Karpas-422 (cell line): ENCODE data around the gene CDHR4. TPM values are rescaled to one million over a fixed set of nuclear protein-coding genes. Genes with fewer than 3 reads are reported as not detected.

Source experiments
- DNase-seq: peaks from one replicate; pipeline ENCODE4 v3.0.0-alpha.2; 2015
- H2AFZ ChIP-seq: fragments of 200-600 bp; sonication (generic); 2 replicates; pipeline ENCODE4 v1.6.1; 2014; ENCODE audit warnings: antibody characterized with exemption, low read length, mixed read lengths
- H3K27ac ChIP-seq: fragments of 200-600 bp; sonication (generic); 2 replicates; pipeline ENCODE4 v1.5.1; 2014; ENCODE audit warnings: mild to moderate bottlenecking, low read length, moderate library complexity
- H3K27me3 ChIP-seq: fragments of 200-600 bp; sonication (generic); 2 replicates; pipeline ENCODE4 v1.6.1; 2014; ENCODE audit warnings: low read length, mixed read lengths
- H3K36me3 ChIP-seq: fragments of 200-600 bp; sonication (generic); 2 replicates; pipeline ENCODE4 v1.6.1; 2014; ENCODE audit warnings: low read length, mixed read lengths; ENCODE audit not compliant: insufficient read depth
- H3K4me1 ChIP-seq: fragments of 200-600 bp; sonication (generic); 2 replicates; pipeline ENCODE4 v1.6.1; 2014; ENCODE audit warnings: mild to moderate bottlenecking, low read length, mixed read lengths
- H3K4me2 ChIP-seq: fragments of 200-600 bp; sonication (generic); 2 replicates; pipeline ENCODE4 v1.6.1; 2014; ENCODE audit warnings: low read length, low read depth, mild to moderate bottlenecking; ENCODE audit not compliant: poor library complexity, severe bottlenecking
- H3K4me3 ChIP-seq: fragments of 200-600 bp; sonication (generic); 2 replicates; pipeline ENCODE4 v1.5.1; 2014; ENCODE audit warnings: mild to moderate bottlenecking, antibody characterized with exemption, low read length, mixed read lengths
- H3K79me2 ChIP-seq: fragments of 200-600 bp; sonication (generic); 2 replicates; pipeline ENCODE4 v1.6.1; 2014; ENCODE audit warnings: mild to moderate bottlenecking, low read length, mixed read lengths
- H3K9ac ChIP-seq: fragments of 200-600 bp; sonication (generic); 2 replicates; pipeline ENCODE4 v1.6.0; 2014; ENCODE audit warnings: low read length
- H3K9me2 ChIP-seq: fragments of 200-600 bp; sonication (generic), shearing (Covaris generic); replicated peaks from 2 replicates; pipeline ENCODE4 v1.6.0; 2014; ENCODE audit warnings: mild to moderate bottlenecking, low read length, moderate library complexity; ENCODE audit not compliant: insufficient read depth
- H3K9me3 ChIP-seq: fragments of 300-700, 200-600 bp; sonication (generic); 2 replicates; pipeline ENCODE4 v1.6.1; 2014; ENCODE audit warnings: low read length, mixed read lengths
- H4K20me1 ChIP-seq: fragments of 200-600 bp; sonication (generic); 2 replicates; pipeline ENCODE4 v1.6.1; 2014; ENCODE audit warnings: mild to moderate bottlenecking, antibody characterized with exemption, low read length, low read depth; ENCODE audit not compliant: insufficient read depth
- total RNA-seq: library from RNA; depleted of rRNA; stranded (reverse); fragments of >200 nt; shearing (Covaris generic); gene quantifications from 2 replicates; pipeline ENCODE4 v1.2.3, GENCODE V29; 2014; ENCODE audit warnings: low replicate concordance

Gene CDHR4
- total RNA-seq, 1 experiment from 2014 or later, result not detected

GRCh38 chr3:49794926-49795905 is 4.5 kb downstream of the CDHR4 start:
- H3K4me2 ChIP-seq, result no peak overlapping the region
- DNase-seq, result no peak

GRCh38 chr3:49794431-49794830 is 5.2 kb downstream of the CDHR4 start:
- Histone ChIP-seq H3K9ac (no peak overlapping the region), H3K9me3 (no peaks in the 10 kb centered on the region), H3K9me2 (no peaks in the 10 kb centered on the region), H3K36me3 (no peaks in the 10 kb centered on the region), H3K27me3 (no peaks in the 10 kb centered on the region), H3K4me2 (no peak overlapping the region), H4K20me1 (no peaks in the 10 kb centered on the region), H3K79me2 (no peaks in the 10 kb centered on the region), H3K4me3 (no peak overlapping the region), H3K4me1 (peaks cover 12% of the 10 kb centered on the region), H2AFZ (no peak overlapping the region), H3K27ac (no peak overlapping the region)
- no peak for DNase-seq

More at GRCh38 chr3:49794926-49795905, 4.5 kb downstream of the CDHR4 start:
- H3K4me3 ChIP-seq, result no peak overlapping the region
- H3K4me1 ChIP-seq, result peaks cover 4% of the 10 kb centered on the region; the same call in 1 of the 2 replicates
- H3K27me3 ChIP-seq, result no peaks in the 10 kb centered on the region
- H3K27ac ChIP-seq, result no peak overlapping the region
- H3K9ac ChIP-seq, result no peak overlapping the region
- no peaks in the 10 kb centered on the region for H3K9me3 ChIP-seq
- no peak overlapping the region for H2AFZ ChIP-seq
- no peaks in the 10 kb centered on the region for H3K9me2 ChIP-seq
- H3K79me2 ChIP-seq, result no peaks in the 10 kb centered on the region
- H3K36me3 ChIP-seq, result no peaks in the 10 kb centered on the region
- no peaks in the 10 kb centered on the region for H4K20me1 ChIP-seq

- H3K4me2 ChIP-seq, result no peak overlapping the region
- no peak overlapping the region for H2AFZ ChIP-seq
- H3K9me3 ChIP-seq, result no peaks in the 10 kb centered on the region
- no peaks in the 10 kb centered on the region for H3K9me2 ChIP-seq
- no peaks in the 10 kb centered on the region for H3K27me3 ChIP-seq
- no peaks in the 10 kb centered on the region for H3K36me3 ChIP-seq
- no peaks in the 10 kb centered on the region for H3K79me2 ChIP-seq
- no peak overlapping the region for H3K27ac ChIP-seq
- DNase-seq, result no peak
- H3K9ac ChIP-seq, result no peak overlapping the region
- H3K4me1 ChIP-seq, result peaks cover 14% of the 10 kb centered on the region
- H3K4me3 ChIP-seq, result no peak overlapping the region
- no peaks in the 10 kb centered on the region for H4K20me1 ChIP-seq
These were observed 6.1 kb downstream of the CDHR4 start for GRCh38 chr3:49793486-49794085.

- no peaks in the 10 kb centered on the region for H3K79me2 ChIP-seq
- no peak for DNase-seq
- H3K4me3 ChIP-seq, result no peak overlapping the region
- no peak overlapping the region for H2AFZ ChIP-seq
- H3K9me3 ChIP-seq, result no peaks in the 10 kb centered on the region
- H3K9me2 ChIP-seq, result no peaks in the 10 kb centered on the region
- peaks cover 14% of the 10 kb centered on the region for H3K4me1 ChIP-seq
- no peak overlapping the region for H3K27ac ChIP-seq
- H3K9ac ChIP-seq, result no peak overlapping the region
- H3K4me2 ChIP-seq, result no peak overlapping the region
- no peaks in the 10 kb centered on the region for H4K20me1 ChIP-seq
- no peaks in the 10 kb centered on the region for H3K27me3 ChIP-seq
- H3K36me3 ChIP-seq, result no peaks in the 10 kb centered on the region
These were observed 7.1 kb downstream of the CDHR4 start for GRCh38 chr3:49792371-49793150.

- no peak overlapping the region for H2AFZ ChIP-seq
- no peaks in the 10 kb centered on the region for H3K27me3 ChIP-seq
- no peak for DNase-seq
- H4K20me1 ChIP-seq, result no peaks in the 10 kb centered on the region
- H3K36me3 ChIP-seq, result no peaks in the 10 kb centered on the region
- H3K9me3 ChIP-seq, result no peaks in the 10 kb centered on the region
- H3K4me2 ChIP-seq, result no peak overlapping the region
- H3K27ac ChIP-seq, result no peak overlapping the region
- no peak overlapping the region for H3K4me3 ChIP-seq
- no peaks in the 10 kb centered on the region for H3K9me2 ChIP-seq
- peaks cover 22% of the 10 kb centered on the region for H3K4me1 ChIP-seq
- no peak overlapping the region for H3K9ac ChIP-seq
- H3K79me2 ChIP-seq, result no peaks in the 10 kb centered on the region
These were observed 8.1 kb downstream of the CDHR4 start for GRCh38 chr3:49791571-49791970.

GRCh38 chr3:49790626-49791411 is 8.9 kb downstream of the CDHR4 start:
- H2AFZ ChIP-seq, result no peak overlapping the region
- H3K9ac ChIP-seq, result no peak overlapping the region
- H3K4me1 ChIP-seq, result peaks cover 23% of the 10 kb centered on the region
- H4K20me1 ChIP-seq, result no peaks in the 10 kb centered on the region
- H3K4me2 ChIP-seq, result no peak overlapping the region
- H3K9me3 ChIP-seq, result no peaks in the 10 kb centered on the region
- no peaks in the 10 kb centered on the region for H3K36me3 ChIP-seq
- H3K4me3 ChIP-seq, result no peak overlapping the region
- DNase-seq, result no peak
- H3K27ac ChIP-seq, result no peak overlapping the region
- H3K9me2 ChIP-seq, result no peaks in the 10 kb centered on the region
- peaks cover 3% of the 10 kb centered on the region for H3K79me2 ChIP-seq
- H3K27me3 ChIP-seq, result no peaks in the 10 kb centered on the region

- DNase-seq, result no peak
- Histone ChIP-seq H3K4me3 (no peak overlapping the region), H3K9me2 (no peaks in the 10 kb centered on the region), H2AFZ (no peak overlapping the region), H3K27ac (no peak overlapping the region), H3K4me2 (no peak overlapping the region), H3K4me1 (peaks cover 32% of the 10 kb centered on the region), H4K20me1 (no peaks in the 10 kb centered on the region), H3K9me3 (no peaks in the 10 kb centered on the region), H3K79me2 (peaks cover 30% of the 10 kb centered on the region), H3K9ac (no peak overlapping the region), H3K27me3 (no peaks in the 10 kb centered on the region), H3K36me3 (no peaks in the 10 kb centered on the region)
These were observed 11.6 kb downstream of the CDHR4 start for GRCh38 chr3:49788056-49788455.
